Measurements from ENCODE around the gene TMEM131. TPM values are rescaled to one million over a fixed set of nuclear protein-coding genes. Genes with fewer than 3 reads are reported as not detected.
A peak's percentile ranks its signal among the peaks of the same experiment; 100 is the strongest.
"Not testable (repeated sequence)": the region's sequence is repeated elsewhere in the genome, so short reads cannot be mapped to it uniquely, and the experiment has no call there.

Gene TMEM131
- total RNA-seq: 10 to 100 TPM; 49.5 to 52.0 TPM

- Histone ChIP-seq H3K4me3 (peak within 1 kb of the TSS; percentile 97), H3K27me3 (replicated peaks; ENCODE audit: insufficient read depth) (no peaks in the 10 kb centered on the region), H3K27ac (peak within 1 kb of the TSS; percentile 92 to 98), H3K9me3 (no peaks in the 10 kb centered on the region), H3K36me3 (no peaks in the 10 kb centered on the region), H3K4me1 (ENCODE audit: control insufficient read depth in 1 of 2, low read depth in 2 of 2) (peaks cover 19 to 30% of the 10 kb centered on the region in 2 donors)
- ATAC-seq (ENCODE audit: insufficient number of reproducible peaks, low FRiP score, low read depth): peak; percentile 96
- DNase-seq (ENCODE audit: low spot score): peak; percentile 60
- no peak for TF ChIP-seq CTCF (IDR thresholded peaks at IDR 0.05)
Observed at GRCh38 chr2:97995734-97996624, at the start of gene TMEM131. Gene TMEM131 (minus strand): TSS chr2:97995948. CDS start chr2:97995662, 286 bp downstream.

GRCh38 chr2:98044730-98045129 lies 49.0 kb upstream of the TMEM131 start:
- H3K27ac ChIP-seq; H3K27me3 ChIP-seq (replicated peaks; ENCODE audit: insufficient read depth); H3K9me3 ChIP-seq; ATAC-seq (ENCODE audit: insufficient number of reproducible peaks, low FRiP score, low read depth); DNase-seq (ENCODE audit: low spot score); H3K4me1 ChIP-seq (ENCODE audit: control insufficient read depth in 1 of 2, low read depth in 2 of 2); H3K36me3 ChIP-seq; H3K4me3 ChIP-seq: not testable (repeated sequence)

- no peak overlapping the region for H3K4me3 ChIP-seq
- no peak overlapping the region for H3K27ac ChIP-seq
- no peaks in the 10 kb centered on the region for H3K36me3 ChIP-seq
- TF ChIP-seq CTCF (IDR thresholded peaks at IDR 0.05): no peak
- ATAC-seq (ENCODE audit: insufficient number of reproducible peaks, low FRiP score, low read depth) (no peak), DNase-seq (ENCODE audit: low spot score) (no peak)
- H3K4me1 ChIP-seq (ENCODE audit: control insufficient read depth in 1 of 2, low read depth in 2 of 2): peaks cover 0 to under 1% of the 10 kb centered on the region in 2 donors
- H3K27me3 ChIP-seq (replicated peaks; ENCODE audit: insufficient read depth): no peaks in the 10 kb centered on the region
- peaks cover 5% of the 10 kb centered on the region for H3K9me3 ChIP-seq
Observed at GRCh38 chr2:98043101-98043500, 47.4 kb upstream of the TMEM131 start.

- H3K27me3 ChIP-seq (replicated peaks; ENCODE audit: insufficient read depth): no peaks in the 10 kb centered on the region
- H3K4me1 ChIP-seq (ENCODE audit: control insufficient read depth in 1 of 2, low read depth in 2 of 2): peaks cover 9 to 11% of the 10 kb centered on the region in 2 donors
- ATAC-seq (ENCODE audit: insufficient number of reproducible peaks, low FRiP score, low read depth) (no peak), DNase-seq (ENCODE audit: low spot score) (no peak)
- H3K27ac ChIP-seq: no peak overlapping the region
- H3K36me3 ChIP-seq: no peaks in the 10 kb centered on the region
- no peak for TF ChIP-seq CTCF (IDR thresholded peaks at IDR 0.05)
- H3K4me3 ChIP-seq: no peak overlapping the region
- H3K9me3 ChIP-seq: peaks cover 5% of the 10 kb centered on the region
Observed at GRCh38 chr2:98040331-98040939, 44.7 kb upstream of the TMEM131 start.

GRCh38 chr2:98039085-98039756 lies 43.5 kb upstream of the TMEM131 start:
- Histone ChIP-seq H3K9me3 (peaks cover 5% of the 10 kb centered on the region), H3K27ac (no peak overlapping the region), H3K4me1 (ENCODE audit: control insufficient read depth in 1 of 2, low read depth in 2 of 2) (peaks cover 9 to 11% of the 10 kb centered on the region in 2 donors), H3K27me3 (replicated peaks; ENCODE audit: insufficient read depth) (no peaks in the 10 kb centered on the region), H3K36me3 (no peaks in the 10 kb centered on the region), H3K4me3 (no peak overlapping the region)
- ATAC-seq (ENCODE audit: insufficient number of reproducible peaks, low FRiP score, low read depth) (no peak), DNase-seq (ENCODE audit: low spot score) (no peak)
- no peak for TF ChIP-seq CTCF (IDR thresholded peaks at IDR 0.05)

All from thoracic aorta (tissue), 2 donors.